Heart right ventricle (tissue), 16 donors: ENCODE results near the gene GPR82. TPM values are rescaled to one million over a fixed set of nuclear protein-coding genes. Genes with fewer than 3 reads are reported as not detected.
"Not testable (repeated sequence)": the region's sequence is repeated elsewhere in the genome, so short reads cannot be mapped to it uniquely, and the experiment has no call there.

ENCODE experiments used
- ATAC-seq, 8 donors: fragments of 200-7000 bp; cut with Tn5 transposase; one replicate each; pipeline ENCODE4 v1.9.1; 2020; ENCODE audit warnings: mild to moderate bottlenecking in 8 of 8, moderate library complexity in 8 of 8, moderate number of reproducible peaks in 1 of 8
- DNase-seq, 2 donors: peaks; one replicate each; pipeline ENCODE4 v3.0.0-alpha.2; 2020
- H3K27ac ChIP-seq, 10 donors: fragments of 200-600 bp; sonication (generic) in 2 of 10; one replicate each; pipeline versions ENCODE4 v1.5.0 to v1.8.0; 2020 to 2022; ENCODE audit warnings: mild to moderate bottlenecking in 3 of 10
- H3K27me3 ChIP-seq, 7 donors: fragments of 200-600 bp; one replicate each; pipeline ENCODE4 v1.8.0; 2021 to 2022; ENCODE audit warnings: mild to moderate bottlenecking in 2 of 7
- H3K36me3 ChIP-seq, 9 donors: fragments of 200-600 bp; sonication (generic) in 1 of 9; one replicate each; pipeline versions ENCODE4 v1.5.0 to v1.8.0; 2020 to 2022; ENCODE audit warnings: mild to moderate bottlenecking in 2 of 9
- H3K4me1 ChIP-seq, 9 donors: fragments of 200-600 bp; sonication (generic) in 1 of 9; one replicate each; pipeline versions ENCODE4 v1.5.0 to v1.8.0; 2020 to 2022; ENCODE audit warnings: mild to moderate bottlenecking in 4 of 9
- H3K4me3 ChIP-seq, 10 donors: fragments of 200-600 bp; sonication (generic) in 2 of 10; one replicate each; pipeline versions ENCODE4 v1.5.0 to v1.8.0; 2020 to 2022; ENCODE audit warnings: mild to moderate bottlenecking in 7 of 10, moderate library complexity in 2 of 10
- H3K9me3 ChIP-seq, 11 donors: fragments of 200-600 bp in 10 of 11; sonication (generic) in 2 of 11; one replicate each; pipeline versions ENCODE4 v1.5.0 to v1.8.0; 2013 to 2022; ENCODE audit warnings: mild to moderate bottlenecking in 2 of 11, control low read depth in 1 of 11, moderate library complexity in 1 of 11
- CTCF ChIP-seq, 9 donors: fragments of 200-600 bp; sonication (generic) in 2 of 9; IDR thresholded peaks; one replicate each; pipeline versions ENCODE4 v1.5.0 to v1.8.0; 2021 to 2022; ENCODE audit warnings: antibody characterized with exemption in 9 of 9, mild to moderate bottlenecking in 5 of 9, moderate library complexity in 1 of 9
- WGBS, 2 donors: extraction: QIAGEN DNeasy Blood & Tissue Kit; methylation state at CpG; one replicate each; pipeline ENCODE4 v1.1.7; 2013; ENCODE audit warnings: inconsistent platforms in 1 of 2; 5-methylcytosine and 5-hydroxymethylcytosine counted together
- intact Hi-C, 10 donors: fragments of 100-400 bp; cut with DNase I; formaldehyde crosslinking; loops; one replicate each; pipeline versions ENCODE4 v1.11.1 to v1.14.2; 2022
- polyA plus RNA-seq, 2 donors: library from polyadenylated mRNA; stranded (reverse); fragments of 200-250 nt; gene quantifications; one replicate each; pipeline ENCODE4 v1.2.3, GENCODE V29; 2013
- total RNA-seq, 10 donors: library from RNA; stranded (reverse); fragmentation: NEBNext Ultra II Directional in 3 of 10; extraction: Animal tissue kit (Norgen Biotek cat#: 25700) in 3 of 10; gene quantifications; one replicate each; pipeline versions ENCODE4 v1.2.1 to v1.2.4, GENCODE V29; 2021 to 2023
- donor health status: Arrhythmogenic right ventricular cardiomyopathy.
- donor health status: ischemic (EF 13 %, LVEDD 7.1; RV severe dilation, severe dysfunction).
- donor health status: healthy with polysubstance abuse.
- donor health status: DM: no; HTN: yes; CAD: no.
- donor health status: DM: no; HTN: no; CAD: no.
- donor health status: ischemic (EF 25% LVEDD 6.9; RV normal size, moderate dysfunction).
- donor health status: ischemic (EF 25% LVEDD 5.7; RV mildly dilated, moderate dysfunction).
- donor health status: healthy.
- donor health status: DM: yes; HTN: yes; CAD: no.
- donor health status: Ischemic cardiomyopathy.
- donor health status: ischemic (EF 35%, LVEDD 5.7; RV mildly dilated, moderate dysfunction).
- donor health status: nonischemic (EF 11% LVEDD 7.7; RV severe dilation, severe dysfunction).
- donor health status: DM: yes; HTN: yes; CAD: no.
- donor health status: PGD.
- donor health status: ischemic (EF 29% LVEDD 5.4; RV normal size, mild dysfunction).
- donor health status: nonischemic (EF 23%, LVEDD 6.1; RV moderate dilation, normal function).

Gene GPR82
- total and polyA plus RNA-seq, 12 donors, result 0.06 to 0.36 (median 0.17) TPM; not detected in 8

- no peak for ATAC-seq
- intact Hi-C loops, result no loop called here
- TF ChIP-seq CTCF (IDR thresholded peaks at IDR 0.05), result no peak
- Histone ChIP-seq H3K27me3 (peaks cover 0 to 18% (median 0%) of the 10 kb centered on the region in 7 donors), H3K27ac (no peak overlapping the region), H3K36me3 (peaks cover 0 to 4% (median 0%) of the 10 kb centered on the region in 9 donors), H3K4me1 (peaks cover 0 to 18% (median 0%) of the 10 kb centered on the region in 9 donors), H3K4me3 (no peak overlapping the region), H3K9me3 (peaks cover 0 to 35% (median 0%) of the 10 kb centered on the region in 11 donors)
- WGBS, 2 donors, result 92 to 98% methylated on average over 4 of the region's 4 CpGs
- DNase-seq, result no peak
These were observed 5.3 kb upstream of the GPR82 start for GRCh38 chrX:41718481-41719235.

DNA sequence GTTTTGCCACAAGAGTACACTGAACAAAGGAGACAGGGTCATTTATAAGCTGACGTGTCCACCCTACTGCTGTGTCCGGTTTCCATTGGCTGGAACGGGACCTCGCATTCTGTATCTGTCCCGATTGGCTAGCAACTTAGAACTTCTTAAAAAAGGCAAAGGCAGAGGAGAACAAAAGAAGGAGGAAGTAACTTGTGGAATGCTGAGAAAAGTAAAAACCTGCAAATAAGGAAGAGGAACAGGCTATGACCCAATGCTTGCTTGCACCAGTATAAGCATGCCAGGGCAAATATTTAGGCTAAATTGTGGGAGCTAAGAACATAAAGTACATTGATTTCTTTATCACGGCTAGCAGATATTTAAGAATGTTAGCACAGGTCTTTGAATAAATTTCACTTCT, 4.4 kb upstream of the GPR82 start:
- intact Hi-C loops, result not testable (repeated sequence)
- 85 to 92% methylated on average over 6 of the region's 6 CpGs for WGBS, 2 donors

DNA sequence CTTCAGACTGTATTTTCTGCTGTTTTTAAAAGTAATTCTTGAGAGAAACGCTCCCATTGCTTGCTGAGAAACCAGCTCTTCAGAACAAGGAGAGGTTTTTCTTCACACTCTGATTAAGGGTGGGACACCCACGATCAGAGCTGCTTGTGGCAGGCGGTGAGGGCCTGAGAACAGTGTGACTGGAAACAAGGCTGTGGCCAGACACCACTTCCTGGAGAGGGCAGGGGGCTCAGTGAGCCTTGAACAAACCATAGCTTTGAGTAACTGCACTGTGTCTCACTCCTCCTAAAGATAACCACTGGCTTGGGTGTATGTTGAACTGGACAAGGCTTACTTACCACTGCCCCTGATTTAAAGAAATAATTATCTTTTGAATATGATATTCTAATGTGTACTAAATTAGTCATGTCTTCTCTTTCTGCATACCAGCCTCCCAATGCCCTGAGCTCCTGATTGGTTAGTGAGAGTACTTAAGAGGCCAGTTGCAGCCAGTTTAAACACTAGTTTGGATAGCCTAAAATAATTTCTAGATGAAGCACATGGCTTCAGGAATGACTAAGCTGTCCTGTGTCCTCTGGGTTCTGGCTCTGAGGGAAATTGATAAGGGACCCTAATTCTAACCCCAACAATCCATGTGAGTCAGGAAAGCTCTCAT, 3.7 kb upstream of the GPR82 start:
- DNase-seq (no peak), ATAC-seq (no peak)
- peaks cover 0 to 4% (median 0%) of the 10 kb centered on the region in 9 donors for H3K36me3 ChIP-seq
- peaks cover 0 to 35% (median 0%) of the 10 kb centered on the region in 11 donors for H3K9me3 ChIP-seq
- TF ChIP-seq CTCF (IDR thresholded peaks at IDR 0.05), result no peak
- H3K4me3 ChIP-seq, result no peak overlapping the region
- 88 to 91% methylated on average over 3 of the region's 3 CpGs for WGBS, 2 donors
- intact Hi-C loops, result no loop called here
- peaks cover 0 to 24% (median 0%) of the 10 kb centered on the region in 9 donors for H3K4me1 ChIP-seq
- peak overlapping the region in 1 of 10 donors; percentile 45 for H3K27ac ChIP-seq
- H3K27me3 ChIP-seq, result peaks cover 0 to 11% (median 0%) of the 10 kb centered on the region in 7 donors

More for the DNA sequence above, 4.4 kb upstream of the GPR82 start:
- H3K27ac ChIP-seq, result peak overlapping the region in 1 of 10 donors; percentile 45
- H3K27me3 ChIP-seq, result peaks cover 0 to 11% (median 0%) of the 10 kb centered on the region in 7 donors
- DNase-seq, H3K36me3 ChIP-seq, ATAC-seq, H3K4me3 ChIP-seq: not testable (repeated sequence)
- peaks cover 0 to 24% (median 0%) of the 10 kb centered on the region in 9 donors for H3K4me1 ChIP-seq
- peaks cover 0 to 35% (median 0%) of the 10 kb centered on the region in 11 donors for H3K9me3 ChIP-seq

GRCh38 chrX:41721590-41721989, 2.4 kb upstream of the GPR82 start:
- Histone ChIP-seq H3K9me3 (peaks cover 0 to 35% (median 0%) of the 10 kb centered on the region in 11 donors), H3K36me3 (peaks cover 0 to 4% (median 0%) of the 10 kb centered on the region in 9 donors), H3K27me3 (peaks cover 0 to 17% (median 0%) of the 10 kb centered on the region in 7 donors), H3K4me3 (no peak overlapping the region), H3K4me1 (peaks cover 0 to 24% (median 0%) of the 10 kb centered on the region in 9 donors), H3K27ac (no peak overlapping the region)
- intact Hi-C loops, result no loop called here
- DNase-seq, result no peak
- WGBS, 2 donors, result 90 to 100% methylated on average over 1 of the region's 1 CpG
- no peak for ATAC-seq
- TF ChIP-seq CTCF (IDR thresholded peaks at IDR 0.05), result no peak
